Measurements from ENCODE around the gene RARRES2.
A peak's percentile ranks its signal among the peaks of the same experiment; 100 is the strongest.

The RARRES2 gene

DNA sequence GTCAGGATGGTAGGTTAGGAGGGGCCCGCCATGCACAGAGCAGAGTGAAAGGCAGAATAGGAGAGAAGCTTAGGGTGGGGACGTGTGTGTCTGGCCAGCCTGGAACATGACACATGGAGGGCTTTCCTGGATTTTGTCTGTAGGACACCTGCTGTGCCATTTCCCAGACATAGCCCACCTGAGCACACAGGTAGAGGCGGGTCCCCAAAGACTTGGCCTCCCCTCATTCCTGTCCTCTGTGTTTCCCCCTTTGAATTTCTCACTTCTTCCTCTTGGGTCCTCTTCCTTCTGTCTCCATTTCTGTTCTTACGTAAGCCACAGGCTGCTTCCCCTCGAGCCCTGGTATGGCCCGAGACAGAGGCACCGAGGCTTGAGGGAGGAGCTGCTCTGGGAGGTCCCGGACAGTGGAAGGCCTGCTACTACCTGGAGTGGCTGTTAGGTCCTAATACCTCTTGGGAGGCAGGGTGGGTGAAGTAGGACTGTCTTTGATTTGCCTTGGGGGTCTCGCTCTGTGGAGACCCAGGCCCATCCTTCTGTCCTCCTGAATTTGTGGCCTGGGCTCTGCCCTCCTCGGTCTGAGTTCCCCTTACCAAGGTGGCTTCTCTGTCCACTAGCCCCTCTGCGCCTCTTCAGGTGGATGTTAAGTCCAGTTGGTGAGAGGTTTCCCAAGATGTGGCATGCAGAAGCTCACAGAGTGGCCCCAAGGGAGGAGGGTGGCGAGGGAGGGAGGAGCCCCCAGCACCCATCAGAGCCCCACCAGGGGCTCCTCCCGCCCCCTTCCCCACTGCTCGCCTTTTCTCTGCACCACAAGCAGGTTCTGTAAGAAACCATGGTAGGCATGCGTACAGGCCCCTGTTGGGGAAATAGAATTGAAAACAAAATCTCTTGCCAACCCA is 43.2 kb upstream of the RARRES2 start:
- H3K4me3 ChIP-seq (ENCODE audit: low read depth, low read length): no peak overlapping the region

DNA sequence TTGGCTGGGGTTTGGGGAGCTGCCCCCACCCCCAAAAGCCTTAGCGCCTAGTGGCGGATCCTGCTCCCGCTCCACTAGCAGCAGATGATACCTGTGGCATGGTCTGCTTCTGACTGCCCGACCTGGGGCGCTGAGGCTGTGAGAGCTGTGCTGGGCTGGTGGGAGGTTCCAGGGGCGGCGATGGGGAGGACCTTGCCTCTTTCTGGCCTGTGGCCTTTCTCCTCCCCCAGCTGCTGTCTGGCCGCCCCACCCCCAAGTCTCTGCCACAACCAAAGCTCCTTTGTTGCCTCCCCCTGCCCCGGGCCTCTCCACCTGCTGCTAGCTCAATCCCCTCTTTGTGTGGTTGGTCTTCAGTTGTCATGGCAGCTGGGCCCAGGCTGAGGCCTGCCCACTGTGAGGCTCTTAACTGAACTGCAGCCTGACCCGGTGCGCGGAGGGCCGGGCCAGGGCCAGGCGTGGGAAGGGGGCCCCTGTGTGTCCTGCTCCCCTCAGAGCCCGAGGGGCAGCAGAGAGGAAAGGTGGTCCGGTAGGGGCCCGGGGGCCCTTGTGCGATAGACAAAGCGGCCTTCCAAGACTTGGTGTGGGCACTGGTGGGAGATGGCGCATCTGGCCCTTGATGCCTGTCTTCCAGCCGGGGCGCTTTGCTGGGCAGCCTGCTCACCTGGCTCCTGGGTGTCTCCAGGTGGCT is 42.4 kb upstream of the RARRES2 start:
- TF ChIP-seq, protein P1, sequence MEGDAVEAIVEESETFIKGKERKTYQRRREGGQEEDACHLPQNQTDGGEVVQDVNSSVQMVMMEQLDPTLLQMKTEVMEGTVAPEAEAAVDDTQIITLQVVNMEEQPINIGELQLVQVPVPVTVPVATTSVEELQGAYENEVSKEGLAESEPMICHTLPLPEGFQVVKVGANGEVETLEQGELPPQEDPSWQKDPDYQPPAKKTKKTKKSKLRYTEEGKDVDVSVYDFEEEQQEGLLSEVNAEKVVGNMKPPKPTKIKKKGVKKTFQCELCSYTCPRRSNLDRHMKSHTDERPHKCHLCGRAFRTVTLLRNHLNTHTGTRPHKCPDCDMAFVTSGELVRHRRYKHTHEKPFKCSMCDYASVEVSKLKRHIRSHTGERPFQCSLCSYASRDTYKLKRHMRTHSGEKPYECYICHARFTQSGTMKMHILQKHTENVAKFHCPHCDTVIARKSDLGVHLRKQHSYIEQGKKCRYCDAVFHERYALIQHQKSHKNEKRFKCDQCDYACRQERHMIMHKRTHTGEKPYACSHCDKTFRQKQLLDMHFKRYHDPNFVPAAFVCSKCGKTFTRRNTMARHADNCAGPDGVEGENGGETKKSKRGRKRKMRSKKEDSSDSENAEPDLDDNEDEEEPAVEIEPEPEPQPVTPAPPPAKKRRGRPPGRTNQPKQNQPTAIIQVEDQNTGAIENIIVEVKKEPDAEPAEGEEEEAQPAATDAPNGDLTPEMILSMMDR (IDR thresholded peaks at IDR 0.05; ENCODE audit: control insufficient read depth, extremely low read depth, insufficient read depth): no peak
- DNase-seq (ENCODE audit: low read depth): no peak
- H3K4me3 ChIP-seq (ENCODE audit: low read depth, low read length): peak overlapping the region; percentile 20

More for the DNA sequence above, 43.2 kb upstream of the RARRES2 start:
- no peak for DNase-seq (ENCODE audit: low read depth)
- TF ChIP-seq, protein P1 (IDR thresholded peaks at IDR 0.05; ENCODE audit: control insufficient read depth, extremely low read depth, insufficient read depth): no peak

DNA sequence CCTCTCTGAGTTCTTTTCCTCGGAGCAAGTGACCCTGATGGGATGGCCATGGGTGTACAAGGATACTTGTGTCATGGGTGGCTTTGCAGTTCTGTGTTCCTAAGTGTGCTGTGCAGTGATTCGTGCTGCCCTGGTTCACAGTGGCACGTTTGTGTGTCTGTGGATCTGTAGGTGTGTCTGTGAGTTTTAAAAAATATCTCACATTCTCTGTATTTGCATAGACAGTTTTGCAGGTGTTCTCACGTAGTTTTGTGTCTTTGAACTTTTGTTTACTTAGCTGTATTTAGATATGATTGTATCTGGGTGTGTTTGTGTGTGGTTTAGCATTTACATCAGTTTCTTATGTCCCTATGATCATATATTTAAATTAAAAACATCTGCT is 41.4 kb upstream of the RARRES2 start:
- peak; percentile 83 for DNase-seq (ENCODE audit: low read depth)
- TF ChIP-seq, protein P1 (IDR thresholded peaks at IDR 0.05; ENCODE audit: control insufficient read depth, extremely low read depth, insufficient read depth): no peak
- H3K4me3 ChIP-seq (ENCODE audit: low read depth, low read length): peak overlapping the region; percentile 40

DNA sequence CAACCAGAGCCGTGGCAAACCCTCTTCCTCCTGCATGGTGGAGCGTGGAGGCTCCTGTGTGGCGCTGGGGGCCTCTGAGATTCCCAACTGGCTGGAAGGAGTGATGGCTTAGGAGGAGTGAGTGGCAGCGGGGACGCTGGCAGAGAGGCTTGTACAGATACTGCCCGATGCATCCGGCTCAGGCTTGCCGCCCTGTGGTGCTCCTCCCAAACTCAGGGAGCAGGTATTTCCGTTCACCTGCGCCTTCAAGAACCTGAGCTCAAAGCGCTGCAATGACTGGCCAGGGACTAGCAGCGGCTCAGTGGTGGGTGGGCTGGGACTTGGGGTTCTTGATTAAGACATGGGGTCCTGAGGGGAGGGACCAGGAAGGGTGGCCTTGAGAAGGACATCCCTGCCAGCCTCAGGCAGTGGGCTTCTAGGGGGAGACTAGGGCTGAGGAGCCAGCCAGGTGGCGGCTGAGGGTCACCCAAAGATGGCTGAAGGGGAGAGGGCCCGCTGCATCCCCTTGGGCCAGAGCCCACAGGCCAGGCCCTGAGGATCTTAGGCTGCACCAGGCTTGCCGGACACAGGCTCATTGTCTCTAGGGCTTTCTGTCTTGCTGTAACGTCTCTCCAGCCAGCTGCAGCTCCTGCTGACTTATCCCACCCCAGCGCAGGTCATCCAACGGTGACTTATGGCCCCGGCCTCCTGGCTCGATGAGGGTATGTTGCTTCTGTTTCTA is 40.9 kb upstream of the RARRES2 start:
- TF ChIP-seq, protein P1 (IDR thresholded peaks at IDR 0.05; ENCODE audit: control insufficient read depth, extremely low read depth, insufficient read depth): peak; percentile 35; the same call in 1 of the 2 replicates
- peak overlapping the region; percentile 40 for H3K4me3 ChIP-seq (ENCODE audit: low read depth, low read length)
- no peak for DNase-seq (ENCODE audit: low read depth)

DNA sequence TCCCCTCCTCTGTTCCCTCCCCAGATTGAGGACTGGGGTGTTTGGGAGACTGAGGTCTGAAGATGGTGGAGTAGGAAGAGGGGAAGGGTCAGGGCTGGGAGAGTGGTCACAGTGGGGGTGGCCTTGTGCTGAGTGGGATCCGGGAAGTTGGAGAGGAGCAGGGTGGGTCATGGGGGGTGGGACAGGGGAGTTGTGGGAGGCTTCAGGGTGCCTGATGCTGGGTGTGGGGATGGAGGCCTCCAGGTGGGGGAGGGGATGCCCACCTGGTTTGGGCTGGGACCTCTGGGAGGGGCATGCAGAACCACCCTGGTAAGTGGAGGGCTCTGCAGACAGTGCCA is 40.3 kb upstream of the RARRES2 start:
- DNase-seq (ENCODE audit: low read depth): no peak
- TF ChIP-seq, protein P1 (IDR thresholded peaks at IDR 0.05; ENCODE audit: control insufficient read depth, extremely low read depth, insufficient read depth): no peak
- no peak overlapping the region for H3K4me3 ChIP-seq (ENCODE audit: low read depth, low read length)

DNA sequence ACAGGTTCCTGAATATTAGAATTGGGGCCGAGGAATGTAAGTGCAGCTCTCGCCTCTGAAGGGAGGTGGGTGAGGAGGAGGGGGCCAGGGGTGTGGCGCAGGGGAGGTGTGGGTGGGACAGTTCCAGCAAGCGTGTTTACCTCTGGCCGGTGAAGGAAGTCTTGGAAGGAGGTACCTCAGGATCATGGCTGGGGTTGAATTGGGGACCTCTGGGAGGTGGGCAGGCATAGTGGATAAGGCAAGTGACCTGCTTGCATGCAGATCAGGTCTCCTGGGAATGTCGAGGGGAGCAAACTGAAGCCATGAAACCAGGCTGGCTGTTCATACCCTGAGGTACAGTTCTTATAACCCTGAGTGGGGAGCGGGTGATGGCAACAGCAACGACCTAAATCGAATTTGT is 39.7 kb upstream of the RARRES2 start:
- TF ChIP-seq, protein P1 (IDR thresholded peaks at IDR 0.05; ENCODE audit: control insufficient read depth, extremely low read depth, insufficient read depth): no peak
- no peak for DNase-seq (ENCODE audit: low read depth)
- no peak overlapping the region for H3K4me3 ChIP-seq (ENCODE audit: low read depth, low read length)

Measured in LNCaP clone FGC (cell line).